GM21390 (cell line): ENCODE data around the gene SOCS2.

ENCODE experiments used
- ATAC-seq: cut with Tn5 transposase; IDR thresholded peaks from one replicate; pipeline ENCODE4 v1.9.1; 2021; ENCODE audit not compliant: unreplicated experiment

SOCS2 gene

DNA sequence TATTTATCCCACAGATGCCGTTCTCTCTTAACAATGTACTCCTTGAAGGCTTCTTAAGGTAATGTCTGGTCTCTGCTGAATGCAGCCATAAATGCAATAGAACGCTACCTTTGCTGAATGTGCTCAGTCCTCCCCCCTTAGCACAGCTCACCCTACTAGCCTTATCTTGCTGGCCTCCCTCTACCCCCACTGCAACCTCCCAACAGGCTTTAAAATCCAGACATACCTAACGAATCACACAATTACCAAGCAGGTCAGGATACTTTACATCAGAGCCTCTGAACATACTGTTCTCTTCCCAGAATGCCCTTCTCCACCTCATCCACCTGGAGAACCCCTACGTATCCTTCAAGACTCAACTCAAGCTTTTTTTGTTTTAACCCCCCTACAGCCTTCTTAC, 53.7 kb downstream of the SOCS2 start:
- no peak for ATAC-seq
